GM18519 (cell line): ENCODE data around the gene RAB6B.
"Not testable (repeated sequence)": the region's sequence is repeated elsewhere in the genome, so short reads cannot be mapped to it uniquely, and the experiment has no call there.

Source experiments
- ATAC-seq: cut with Tn5 transposase; IDR thresholded peaks from one replicate; pipeline ENCODE4 v1.9.1; 2021; ENCODE audit warnings: mild to moderate bottlenecking, moderate library complexity; ENCODE audit not compliant: unreplicated experiment, low FRiP score

RAB6B gene

DNA sequence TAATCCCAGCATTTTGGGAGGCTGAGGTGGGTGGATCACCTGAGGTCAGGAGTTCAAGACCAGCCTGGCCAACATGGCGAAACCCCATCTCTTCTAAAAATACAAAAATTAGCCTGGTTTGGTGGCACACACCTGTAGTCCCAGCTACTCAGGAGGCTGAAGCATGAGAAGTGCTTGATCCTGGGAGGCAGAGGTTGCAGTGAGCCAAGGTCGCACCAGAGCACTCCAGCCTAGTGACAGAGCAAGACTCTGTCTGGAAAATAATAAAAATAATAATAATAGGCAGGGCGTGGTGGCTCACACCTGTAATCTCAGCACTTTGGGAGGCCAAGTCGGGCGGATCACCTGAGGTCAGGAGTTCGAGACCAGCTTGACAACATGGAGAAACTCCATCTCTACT, 114.9 kb downstream of the RAB6B start:
- ATAC-seq: not testable (repeated sequence)

DNA sequence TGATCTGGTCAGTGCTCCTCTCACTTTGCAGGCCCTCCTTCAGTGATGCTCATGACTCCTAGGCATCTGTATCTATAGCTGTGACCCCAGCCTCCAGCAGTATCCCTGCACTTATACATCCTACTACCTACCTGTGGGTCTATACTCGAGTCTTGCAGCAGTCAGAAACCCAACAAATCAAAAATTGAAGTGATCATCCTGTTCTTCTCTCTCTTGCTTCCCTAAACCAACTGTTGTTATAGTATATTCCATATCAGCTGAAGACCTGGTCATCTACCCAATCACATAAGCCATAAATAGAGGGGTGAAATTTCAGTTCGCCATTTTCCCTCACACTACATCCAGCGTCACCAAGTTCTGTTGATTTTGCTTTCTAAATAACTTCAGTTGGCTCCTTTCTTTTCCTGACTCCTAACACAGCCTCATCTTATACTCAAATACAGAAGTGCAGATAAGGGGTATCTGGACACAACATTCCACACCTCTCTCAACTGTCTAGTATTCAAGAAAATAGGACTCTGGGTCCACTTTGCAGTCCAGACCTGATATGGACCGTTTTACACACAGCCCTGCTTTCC, 116.0 kb downstream of the RAB6B start:
- no peak for ATAC-seq

- no peak for ATAC-seq
Measured at GRCh38 chr3:133777807-133778568, 117.7 kb downstream of the RAB6B start.

- no peak for ATAC-seq
Measured at GRCh38 chr3:133776794-133777438, 118.8 kb downstream of the RAB6B start.

DNA sequence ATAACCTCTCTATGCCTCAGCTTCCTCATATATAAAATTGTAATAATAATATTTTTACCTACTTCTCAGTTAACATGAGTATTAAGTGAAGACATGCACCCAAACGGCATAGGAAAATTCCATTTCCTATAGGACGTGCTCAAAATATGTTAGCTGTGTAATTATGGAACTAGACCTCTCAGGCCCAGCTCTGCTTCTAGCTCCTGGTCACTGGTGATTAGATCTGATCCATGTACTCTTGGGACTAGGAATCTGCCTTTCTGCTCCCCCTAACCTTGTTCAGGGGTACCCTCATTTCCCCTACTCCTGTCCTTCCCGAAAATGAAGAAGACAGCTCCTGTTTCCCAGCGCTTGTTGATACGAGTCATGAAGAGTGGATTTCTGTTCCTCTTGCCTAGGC, 119.8 kb downstream of the RAB6B start:
- ATAC-seq: no peak

DNA sequence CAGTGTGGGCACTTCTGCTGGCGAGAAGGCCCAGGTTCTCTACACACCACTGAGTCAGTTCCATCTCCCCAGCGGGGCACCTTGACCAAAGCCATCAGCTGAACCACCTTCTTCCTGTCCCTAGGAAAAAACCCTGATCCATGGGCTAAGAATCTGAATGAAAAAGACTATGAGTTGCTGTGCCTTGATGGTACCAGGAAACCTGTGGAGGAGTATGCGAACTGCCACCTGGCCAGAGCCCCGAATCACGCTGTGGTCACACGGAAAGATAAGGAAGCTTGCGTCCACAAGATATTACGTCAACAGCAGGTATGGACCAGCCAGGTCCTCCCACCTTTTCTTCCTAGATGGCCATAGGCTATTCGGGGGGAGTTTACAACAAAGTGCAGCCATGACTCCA, 120.4 kb downstream of the RAB6B start:
- ATAC-seq: no peak
